Nephron (organoid): ENCODE data around the gene CYGB.

Experiments used
- H3K27ac Mint-ChIP-seq, 3 experiments: 2 replicates each; pipeline ENCODE4 v1.8.0; 2020; ENCODE audit warnings: mixed read lengths in 3 of 3, mild to moderate bottlenecking in 2 of 3, moderate library complexity in 1 of 3
- H3K27me3 Mint-ChIP-seq: 2 replicates; pipeline ENCODE4 v1.8.0; 2021; ENCODE audit warnings: low read depth, mild to moderate bottlenecking, moderate library complexity, mixed read lengths
- H3K36me3 Mint-ChIP-seq: 2 replicates; pipeline ENCODE4 v1.8.0; 2020; ENCODE audit warnings: low read depth, mixed read lengths
- H3K4me1 Mint-ChIP-seq: 2 replicates; pipeline ENCODE4 v1.8.0; 2020; ENCODE audit warnings: mixed read lengths
- H3K4me3 Mint-ChIP-seq, 3 experiments: 2 replicates each; pipeline ENCODE4 v1.8.0; 2020; ENCODE audit warnings: mild to moderate bottlenecking in 3 of 3, mixed read lengths in 3 of 3, moderate library complexity in 2 of 3
- H3K9me3 Mint-ChIP-seq: 2 replicates; pipeline ENCODE4 v1.8.0; 2020; ENCODE audit warnings: mixed read lengths
- CTCF ChIP-seq, 3 experiments: fragments of 200-600 bp; sonication (generic); IDR thresholded peaks; one replicate each; pipeline ENCODE4 v1.5.0; 2021; ENCODE audit warnings: antibody characterized with exemption in 3 of 3; ENCODE audit not compliant: unreplicated experiment in 3 of 3

Gene CYGB

GRCh38 chr17:76575570-76575969 lies 38.1 kb upstream of the CYGB start:
- no peaks in the 10 kb centered on the region for H3K9me3 Mint-ChIP-seq
- peaks cover 12% of the 10 kb centered on the region for H3K27me3 Mint-ChIP-seq
- H3K36me3 Mint-ChIP-seq, result no peaks in the 10 kb centered on the region
- no peak for TF ChIP-seq CTCF (IDR thresholded peaks at IDR 0.05; ENCODE audit: unreplicated experiment in 3 of 3)
- H3K4me3 Mint-ChIP-seq, result no peak overlapping the region
- H3K4me1 Mint-ChIP-seq, result no peaks in the 10 kb centered on the region
- no peak overlapping the region for H3K27ac Mint-ChIP-seq

- peaks cover 12% of the 10 kb centered on the region for H3K27me3 Mint-ChIP-seq
- no peak overlapping the region for H3K27ac Mint-ChIP-seq
- H3K9me3 Mint-ChIP-seq, result no peaks in the 10 kb centered on the region
- no peak overlapping the region for H3K4me3 Mint-ChIP-seq
- H3K4me1 Mint-ChIP-seq, result no peaks in the 10 kb centered on the region
- no peaks in the 10 kb centered on the region for H3K36me3 Mint-ChIP-seq
- TF ChIP-seq CTCF (IDR thresholded peaks at IDR 0.05; ENCODE audit: unreplicated experiment in 3 of 3), result no peak
These were observed 36.7 kb upstream of the CYGB start for GRCh38 chr17:76574166-76574565.

- TF ChIP-seq CTCF (IDR thresholded peaks at IDR 0.05; ENCODE audit: unreplicated experiment in 3 of 3), result no peak
- H3K27me3 Mint-ChIP-seq, result peaks cover 12% of the 10 kb centered on the region
- no peak overlapping the region for H3K27ac Mint-ChIP-seq
These were observed 35.6 kb upstream of the CYGB start for GRCh38 chr17:76573096-76573495.

GRCh38 chr17:76572201-76572910 lies 34.8 kb upstream of the CYGB start:
- Mint-ChIP-seq H3K27me3 (peaks cover 12% of the 10 kb centered on the region), H3K4me3 (no peak overlapping the region), H3K36me3 (no peaks in the 10 kb centered on the region), H3K4me1 (no peaks in the 10 kb centered on the region), H3K9me3 (no peaks in the 10 kb centered on the region), H3K27ac (no peak overlapping the region)
- no peak for TF ChIP-seq CTCF (IDR thresholded peaks at IDR 0.05; ENCODE audit: unreplicated experiment in 3 of 3)

More at GRCh38 chr17:76573096-76573495, 35.6 kb upstream of the CYGB start:
- Mint-ChIP-seq H3K4me1 (no peaks in the 10 kb centered on the region), H3K9me3 (no peaks in the 10 kb centered on the region), H3K4me3 (no peak overlapping the region), H3K36me3 (no peaks in the 10 kb centered on the region)

GRCh38 chr17:76570877-76571471 lies 33.5 kb upstream of the CYGB start:
- H3K4me3 Mint-ChIP-seq, result no peak overlapping the region
- H3K27ac Mint-ChIP-seq, result no peak overlapping the region
- no peaks in the 10 kb centered on the region for H3K4me1 Mint-ChIP-seq
- H3K27me3 Mint-ChIP-seq, result peaks cover 6% of the 10 kb centered on the region
- peaks cover 4% of the 10 kb centered on the region for H3K36me3 Mint-ChIP-seq
- TF ChIP-seq CTCF (IDR thresholded peaks at IDR 0.05; ENCODE audit: unreplicated experiment in 3 of 3), result no peak
- H3K9me3 Mint-ChIP-seq, result no peaks in the 10 kb centered on the region

DNA sequence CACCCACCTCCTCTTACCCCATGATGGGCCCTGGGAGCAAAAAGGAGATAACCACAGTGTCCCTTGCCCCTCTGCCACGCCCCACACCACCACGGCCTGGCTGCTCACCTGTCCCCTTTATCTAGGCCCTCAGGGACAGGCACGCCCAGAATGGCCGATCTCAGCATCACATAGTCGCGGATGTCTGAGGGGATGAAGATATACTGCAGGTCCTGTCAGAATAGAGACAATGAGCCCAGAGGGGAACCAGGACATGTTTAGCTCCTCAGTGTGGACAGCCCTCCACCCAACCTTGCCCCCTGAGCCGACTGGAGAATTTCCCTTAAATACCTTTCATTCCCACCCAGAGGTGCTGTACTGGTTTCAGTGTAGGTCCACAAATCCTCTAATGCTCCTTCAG lies 32.9 kb upstream of the CYGB start:
- H3K9me3 Mint-ChIP-seq, result no peaks in the 10 kb centered on the region
- H3K36me3 Mint-ChIP-seq, result peaks cover 9% of the 10 kb centered on the region
- H3K27me3 Mint-ChIP-seq, result peaks cover 6% of the 10 kb centered on the region
- H3K27ac Mint-ChIP-seq, result no peak overlapping the region
- TF ChIP-seq CTCF (IDR thresholded peaks at IDR 0.05; ENCODE audit: unreplicated experiment in 3 of 3), result no peak
- peaks cover 1% of the 10 kb centered on the region for H3K4me1 Mint-ChIP-seq
- no peak overlapping the region for H3K4me3 Mint-ChIP-seq
